ENCODE measurements around the gene CD37.

GRCh38 chr19:49287141-49287770, 48.0 kb upstream of the CD37 start:
- TF ChIP-seq CTCF (IDR thresholded peaks at IDR 0.05) (no peak), EP300 (IDR thresholded peaks at IDR 0.05) (no peak), POLR2A (IDR thresholded peaks at IDR 0.05) (no peak), POLR2AphosphoS5 (IDR thresholded peaks at IDR 0.05) (no peak)
